ENCODE data around the gene ASB5.

ASB5 gene

GRCh38 chr4:176274441-176274840, 5.4 kb upstream of the ASB5 start:
- no peak for TF ChIP-seq TAF1 (IDR thresholded peaks at IDR 0.05; ENCODE audit: borderline replicate concordance, insufficient read depth, low read length)
- no peak for TF ChIP-seq POLR2AphosphoS5 (IDR thresholded peaks at IDR 0.05; ENCODE audit: low read depth, low read length)
- TF ChIP-seq REST (IDR thresholded peaks at IDR 0.05; ENCODE audit: insufficient read depth in 1 of 2, low read depth in 2 of 2, low read length in 2 of 2): no peak
- TF ChIP-seq SIN3A (IDR thresholded peaks at IDR 0.05; ENCODE audit: borderline replicate concordance, insufficient read depth, low read length): no peak
- no peak for TF ChIP-seq FOXP2 (optimal IDR thresholded peaks at IDR 0.05; ENCODE audit: borderline replicate concordance, extremely low read depth, extremely low read length, insufficient read depth)

- TF ChIP-seq FOXP2 (optimal IDR thresholded peaks at IDR 0.05; ENCODE audit: borderline replicate concordance, extremely low read depth, extremely low read length, insufficient read depth): no peak
Observed at GRCh38 chr4:176273736-176274135, 4.7 kb upstream of the ASB5 start.

GRCh38 chr4:176272799-176273198, 3.8 kb upstream of the ASB5 start:
- TF ChIP-seq REST (IDR thresholded peaks at IDR 0.05; ENCODE audit: insufficient read depth in 1 of 2, low read depth in 2 of 2, low read length in 2 of 2): no peak
- TF ChIP-seq SIN3A (IDR thresholded peaks at IDR 0.05; ENCODE audit: borderline replicate concordance, insufficient read depth, low read length): no peak
- TF ChIP-seq POLR2AphosphoS5 (IDR thresholded peaks at IDR 0.05; ENCODE audit: low read depth, low read length): no peak
- no peak for TF ChIP-seq FOXP2 (optimal IDR thresholded peaks at IDR 0.05; ENCODE audit: borderline replicate concordance, extremely low read depth, extremely low read length, insufficient read depth)
- TF ChIP-seq TAF1 (IDR thresholded peaks at IDR 0.05; ENCODE audit: borderline replicate concordance, insufficient read depth, low read length): no peak

- TF ChIP-seq FOXP2 (optimal IDR thresholded peaks at IDR 0.05; ENCODE audit: borderline replicate concordance, extremely low read depth, extremely low read length, insufficient read depth) (no peak), POLR2AphosphoS5 (IDR thresholded peaks at IDR 0.05; ENCODE audit: low read depth, low read length) (no peak), SIN3A (IDR thresholded peaks at IDR 0.05; ENCODE audit: borderline replicate concordance, insufficient read depth, low read length) (no peak), TAF1 (IDR thresholded peaks at IDR 0.05; ENCODE audit: borderline replicate concordance, insufficient read depth, low read length) (no peak), REST (IDR thresholded peaks at IDR 0.05; ENCODE audit: insufficient read depth in 1 of 2, low read depth in 2 of 2, low read length in 2 of 2) (no peak)
Observed at GRCh38 chr4:176271749-176272148, 2.7 kb upstream of the ASB5 start.

- TF ChIP-seq TAF1 (IDR thresholded peaks at IDR 0.05; ENCODE audit: borderline replicate concordance, insufficient read depth, low read length) (no peak), REST (IDR thresholded peaks at IDR 0.05; ENCODE audit: insufficient read depth in 1 of 2, low read depth in 2 of 2, low read length in 2 of 2) (no peak), POLR2AphosphoS5 (IDR thresholded peaks at IDR 0.05; ENCODE audit: low read depth, low read length) (no peak), SIN3A (IDR thresholded peaks at IDR 0.05; ENCODE audit: borderline replicate concordance, insufficient read depth, low read length) (no peak), FOXP2 (optimal IDR thresholded peaks at IDR 0.05; ENCODE audit: borderline replicate concordance, extremely low read depth, extremely low read length, insufficient read depth) (no peak)
Observed at GRCh38 chr4:176270669-176271068, 1.6 kb upstream of the ASB5 start.
